NCI-H2029 (cell line): Measurements from ENCODE around the gene WDR1.

Experiments
- DNase-seq: peaks from one replicate; lab custom pipeline; 2025; lab: John Stamatoyannopoulos, UW

Gene WDR1

DNA sequence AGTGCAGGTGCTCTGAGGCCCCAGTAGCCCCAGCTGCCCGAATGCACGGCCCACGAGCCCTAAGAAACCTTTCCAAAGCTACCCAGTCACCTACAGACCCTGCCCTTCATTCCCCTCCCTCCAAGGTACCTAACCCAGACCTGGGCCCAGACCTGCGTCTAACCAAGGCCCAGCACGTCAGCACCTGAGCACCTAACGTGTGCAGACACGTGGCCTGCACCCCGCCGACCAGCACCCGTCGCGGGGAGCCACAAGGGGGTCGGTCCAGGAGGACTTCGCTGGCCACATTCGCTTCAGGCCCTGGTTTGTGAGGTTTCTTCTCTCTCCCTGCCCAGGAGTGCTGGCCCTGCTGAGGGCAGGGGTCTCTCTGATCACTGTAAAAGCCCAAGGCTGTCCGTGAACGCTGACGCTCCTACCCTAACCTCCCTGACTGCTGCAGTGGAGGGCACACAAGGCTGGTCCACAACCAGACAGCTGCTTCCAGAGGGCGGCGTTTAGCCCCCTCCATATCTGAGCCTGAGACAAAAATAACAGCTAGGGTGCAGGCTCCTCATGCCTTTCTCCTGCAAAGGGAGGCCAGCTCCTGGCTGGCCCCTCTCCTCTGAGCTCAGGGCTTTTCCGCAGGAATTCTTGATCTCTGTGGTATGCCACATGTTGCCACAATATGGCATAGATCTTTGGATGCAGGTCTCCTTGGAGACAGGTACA lies 31.8 kb downstream of the WDR1 start:
- no peak for DNase-seq

DNA sequence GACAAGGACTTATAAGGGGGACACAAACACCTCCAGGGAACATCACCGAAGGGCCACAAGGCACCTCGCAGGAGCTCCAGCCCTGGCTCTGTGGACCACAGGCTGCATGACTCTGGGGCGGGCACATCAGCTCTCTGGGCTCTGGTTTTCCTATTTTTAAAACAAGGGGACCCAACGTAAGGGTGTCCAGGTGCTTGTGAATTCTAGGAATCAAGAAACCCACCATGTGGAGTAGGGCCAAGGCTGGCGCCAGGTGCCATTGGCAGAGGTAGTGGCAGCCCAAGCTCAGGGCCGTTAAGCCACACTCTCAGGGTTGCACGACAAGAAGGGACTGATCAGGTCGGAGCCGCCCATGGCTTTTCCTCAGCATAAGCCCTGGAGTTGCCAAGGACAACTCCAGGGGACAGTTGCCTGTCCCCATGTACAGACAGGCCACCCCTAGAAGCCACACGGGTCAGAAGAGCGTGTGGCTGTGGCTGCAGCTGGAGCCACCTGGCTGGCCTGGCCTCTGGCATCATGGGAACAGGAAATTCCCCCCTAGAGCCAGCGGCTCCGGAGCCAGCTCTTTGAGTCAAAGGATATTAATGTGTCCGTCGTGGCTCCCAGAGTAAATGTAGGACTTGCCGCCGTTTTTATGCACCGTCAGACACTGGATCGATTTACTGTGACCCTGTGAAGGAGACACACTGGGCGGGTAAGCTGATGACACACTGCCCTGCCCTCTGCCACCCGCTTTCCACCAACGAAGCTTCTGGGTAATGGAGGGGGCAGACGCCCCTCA lies 32.5 kb downstream of the WDR1 start:
- no peak for DNase-seq

DNA sequence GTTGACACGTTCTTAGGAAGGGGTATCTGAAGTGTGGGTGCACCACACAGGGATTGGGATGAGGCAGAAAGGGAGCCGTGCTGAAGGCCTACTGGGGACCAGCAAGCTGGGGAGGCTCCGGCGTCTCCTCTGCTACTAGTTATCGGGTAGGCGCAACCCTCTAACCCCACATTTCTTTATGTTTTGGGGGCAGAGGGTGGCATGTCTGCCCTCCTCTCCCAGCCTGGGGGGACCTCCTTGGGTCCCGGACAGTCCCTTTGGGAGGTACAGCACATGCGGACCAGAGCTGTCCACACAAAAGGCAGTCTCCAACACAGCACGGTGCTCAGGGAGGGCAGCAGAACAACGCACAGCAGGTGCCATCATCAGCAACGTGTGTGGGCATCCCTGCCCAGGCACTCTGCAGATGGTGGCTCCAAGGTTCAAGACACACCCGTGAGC lies 33.2 kb downstream of the WDR1 start:
- no peak for DNase-seq

DNA sequence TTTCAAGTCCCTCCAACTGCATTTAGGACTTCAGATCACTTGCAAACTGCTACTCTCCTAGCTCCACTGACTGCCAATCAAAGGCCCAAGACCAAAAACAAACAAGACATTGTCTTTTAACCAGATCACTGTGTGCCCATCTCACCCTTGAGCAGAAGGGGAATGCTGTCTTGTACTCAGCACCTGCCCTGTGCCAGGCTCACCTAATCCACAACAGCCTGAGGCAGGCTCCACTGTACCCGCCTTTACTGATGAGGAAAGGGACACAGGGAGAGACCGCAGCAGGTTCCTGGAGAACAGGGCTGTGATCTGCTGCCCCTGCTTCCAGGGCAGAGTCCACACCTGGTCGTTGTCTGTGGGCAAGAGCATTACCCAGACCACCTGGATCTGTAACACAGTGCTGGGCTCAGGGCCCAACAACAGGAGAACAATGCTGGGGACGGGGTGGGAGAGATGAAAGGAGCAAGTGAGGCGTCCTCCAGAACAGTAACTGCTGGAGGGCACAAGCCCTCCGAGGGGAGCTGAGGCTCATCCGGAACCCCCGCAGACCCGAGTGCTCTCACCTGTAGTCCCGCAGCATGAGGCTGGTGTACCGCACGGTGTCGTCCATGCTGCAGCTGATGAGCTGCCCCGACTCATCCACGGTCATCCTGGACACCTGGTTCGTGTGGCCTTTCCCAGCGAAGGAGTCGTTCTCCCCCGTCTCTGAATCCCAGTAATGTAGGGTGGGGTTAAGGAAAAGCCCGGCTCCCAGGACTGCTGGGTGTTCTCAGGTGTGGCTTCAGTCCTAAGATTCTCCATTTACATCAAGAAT lies 33.9 kb downstream of the WDR1 start:
- DNase-seq = no peak

GRCh38 chr4:10082047-10082446 lies 34.6 kb downstream of the WDR1 start:
- no peak for DNase-seq

DNA sequence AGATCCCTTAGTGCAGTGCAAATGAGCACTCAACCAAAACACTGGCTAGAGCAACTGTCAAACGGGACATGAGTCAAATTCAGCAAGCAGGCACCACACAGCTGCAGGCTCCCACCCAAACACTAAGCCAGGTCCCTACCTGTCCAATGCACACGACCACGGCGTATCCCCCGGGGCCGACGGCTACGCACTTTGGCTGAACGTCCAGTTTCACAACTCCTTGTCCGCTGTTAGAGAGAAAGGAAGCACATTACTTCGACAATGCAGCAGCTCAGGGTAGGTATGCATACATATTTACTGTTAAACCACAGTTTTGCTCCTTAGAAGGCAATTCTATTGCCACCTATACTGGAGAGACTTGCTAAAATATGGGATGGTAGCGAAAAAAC lies 35.4 kb downstream of the WDR1 start:
- DNase-seq = no peak

DNA sequence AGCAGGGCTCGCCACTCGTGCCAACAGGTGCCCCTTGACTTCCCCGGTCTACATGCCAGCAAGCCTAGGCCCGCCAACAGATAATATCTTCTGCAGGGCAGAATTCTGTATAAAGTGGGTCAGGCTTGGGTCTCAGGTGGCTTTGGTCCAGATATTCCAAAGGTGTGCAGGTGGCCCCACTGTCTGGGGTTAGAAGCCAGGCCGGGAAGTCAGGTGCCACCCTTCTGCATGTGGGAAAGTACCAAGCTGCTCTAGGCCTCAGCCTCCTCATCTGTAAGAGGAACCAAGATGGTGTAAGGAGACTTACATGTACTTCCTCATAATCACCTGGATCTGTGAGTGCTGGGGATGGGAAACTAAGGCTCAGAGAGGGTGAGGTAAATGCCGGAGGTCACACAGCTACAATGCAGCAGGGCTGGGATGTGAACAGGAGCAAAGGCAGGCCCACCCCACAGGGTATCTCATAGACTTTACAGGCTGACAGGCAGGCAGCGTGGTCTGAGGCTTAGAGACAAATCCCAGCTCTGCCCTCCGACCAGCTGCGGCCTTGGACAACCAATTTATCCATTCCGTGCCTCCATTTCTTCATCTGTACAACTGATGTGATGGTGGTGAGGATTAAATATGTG lies 35.9 kb downstream of the WDR1 start:
- DNase-seq = no peak

- no peak for DNase-seq
Observed at GRCh38 chr4:10079912-10080588, 36.5 kb downstream of the WDR1 start.

- DNase-seq = no peak
Observed at GRCh38 chr4:10079256-10079655, 37.3 kb downstream of the WDR1 start.

- DNase-seq = no peak
Observed at GRCh38 chr4:10078481-10079233, 37.9 kb downstream of the WDR1 start.

DNA sequence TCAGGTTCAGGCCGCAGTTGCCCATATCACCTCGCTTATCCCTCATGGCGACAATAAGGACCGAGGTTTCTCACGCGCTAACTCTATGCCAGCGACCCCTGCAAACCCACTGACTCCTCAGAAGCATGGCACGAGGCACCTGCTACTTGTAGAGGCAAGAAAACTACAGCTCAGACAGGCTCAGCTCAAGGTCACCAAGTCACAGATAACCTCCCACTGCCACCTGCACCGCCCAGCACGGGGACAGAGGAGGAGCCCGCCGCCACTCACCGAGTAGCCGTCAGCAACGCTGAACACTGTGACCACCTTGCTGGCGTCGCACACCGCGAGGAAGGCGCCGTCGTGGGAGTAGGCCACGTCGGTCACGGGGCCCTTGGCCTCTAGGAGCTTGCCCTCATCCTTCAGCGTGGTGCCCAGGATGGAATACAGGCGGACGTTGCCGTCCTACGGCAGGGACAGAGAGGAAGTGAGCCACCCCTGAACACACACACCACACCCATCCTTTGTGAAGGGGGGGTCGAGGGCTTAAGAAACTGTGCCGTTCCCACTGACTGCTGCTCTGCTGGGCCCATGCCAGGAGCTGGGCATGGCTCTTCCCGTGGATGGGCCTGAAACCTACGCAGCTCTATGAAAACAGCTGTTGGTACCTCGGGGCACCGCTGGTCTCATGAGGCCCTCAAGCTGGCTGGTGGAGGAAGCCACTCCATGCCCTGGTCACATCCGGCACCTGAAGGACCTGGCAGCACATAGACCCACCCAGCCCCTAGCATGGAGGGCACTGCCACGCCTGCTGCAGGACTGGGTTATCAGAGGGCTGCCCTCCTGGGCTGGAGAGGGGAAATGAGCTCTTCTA lies 38.9 kb downstream of the WDR1 start:
- DNase-seq = no peak

DNA sequence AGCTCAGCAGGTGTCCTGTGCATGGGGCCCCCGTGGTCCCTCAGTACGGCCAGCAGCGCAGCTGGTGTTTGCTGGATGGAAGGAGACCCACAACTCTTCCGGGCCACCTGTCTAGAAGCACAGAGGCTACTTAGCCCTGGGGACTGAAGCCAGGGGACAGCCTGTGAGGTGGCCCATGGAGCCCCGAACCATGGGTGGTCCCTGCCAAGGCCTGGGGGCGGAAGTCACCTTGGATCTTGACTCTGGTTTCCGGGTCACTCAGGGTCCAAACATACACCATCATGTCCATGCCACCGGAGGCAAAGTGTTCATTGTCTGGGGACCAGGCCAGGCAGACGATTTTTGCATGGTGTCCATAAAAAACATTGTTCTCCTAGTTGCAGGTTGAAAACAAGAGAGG lies 39.5 kb downstream of the WDR1 start:
- no peak for DNase-seq

- DNase-seq = no peak
Observed at GRCh38 chr4:10075953-10076391, 40.6 kb downstream of the WDR1 start.

GRCh38 chr4:10075158-10075863 lies 41.3 kb downstream of the WDR1 start:
- DNase-seq = no peak

GRCh38 chr4:10074767-10075105 lies 41.9 kb downstream of the WDR1 start:
- no peak for DNase-seq

- no peak for DNase-seq
Observed at GRCh38 chr4:10074076-10074766, 42.4 kb downstream of the WDR1 start.

GRCh38 chr4:10072420-10073017 lies 44.1 kb downstream of the WDR1 start:
- DNase-seq = no peak

- peak; percentile 46 for DNase-seq
Observed at GRCh38 chr4:10069075-10069642, 47.4 kb downstream of the WDR1 start.
